GM21423 (cell line): ENCODE results near the gene WFS1.

Source experiments
- ATAC-seq: cut with Tn5 transposase; IDR thresholded peaks from one replicate; pipeline ENCODE4 v1.9.1; 2021; ENCODE audit warnings: mild to moderate bottlenecking, moderate library complexity; ENCODE audit not compliant: unreplicated experiment

WFS1 gene

GRCh38 chr4:6336166-6336565, 66.5 kb downstream of the WFS1 start:
- no peak for ATAC-seq

- no peak for ATAC-seq
Measured at GRCh38 chr4:6337331-6337935, 67.8 kb downstream of the WFS1 start.

DNA sequence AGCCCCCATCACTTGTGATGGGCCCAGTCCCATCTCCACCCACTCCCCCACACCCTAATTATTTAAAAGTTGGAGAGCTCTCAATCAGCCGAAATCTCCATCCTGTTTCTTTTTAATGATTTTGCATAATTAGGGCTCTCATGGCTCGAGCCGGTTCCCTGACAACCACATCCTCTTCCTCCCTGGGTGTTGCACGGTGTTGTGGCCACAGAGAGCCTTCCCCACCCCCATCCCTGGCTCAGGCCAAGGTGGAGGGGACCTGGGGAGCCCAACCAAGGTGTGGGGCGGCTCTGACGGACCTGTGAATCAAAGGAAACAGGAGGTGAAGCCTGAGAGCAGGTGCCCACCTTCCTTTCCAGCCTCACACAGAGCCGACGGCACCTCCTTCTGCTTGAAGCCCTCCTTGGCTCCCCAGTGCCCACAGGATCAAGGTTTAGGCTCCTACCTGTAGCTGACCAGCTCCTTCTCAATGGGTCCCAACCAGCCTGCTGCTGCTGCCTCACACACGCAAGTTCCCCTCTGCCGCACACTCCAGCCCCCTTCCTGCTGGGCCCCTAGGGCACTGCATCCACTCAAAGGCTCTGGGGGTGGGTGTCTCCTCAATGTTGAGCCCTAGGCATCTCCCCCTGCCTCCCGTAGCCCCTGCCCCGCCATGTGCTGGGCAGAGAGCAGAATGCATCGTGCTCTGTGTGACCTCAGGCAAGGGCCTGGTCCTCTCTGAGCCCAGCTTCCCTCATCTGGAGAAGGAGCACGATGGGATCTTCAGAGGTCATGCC, 68.7 kb downstream of the WFS1 start:
- ATAC-seq: no peak

- no peak for ATAC-seq
Measured at GRCh38 chr4:6338951-6339817, 69.5 kb downstream of the WFS1 start.

DNA sequence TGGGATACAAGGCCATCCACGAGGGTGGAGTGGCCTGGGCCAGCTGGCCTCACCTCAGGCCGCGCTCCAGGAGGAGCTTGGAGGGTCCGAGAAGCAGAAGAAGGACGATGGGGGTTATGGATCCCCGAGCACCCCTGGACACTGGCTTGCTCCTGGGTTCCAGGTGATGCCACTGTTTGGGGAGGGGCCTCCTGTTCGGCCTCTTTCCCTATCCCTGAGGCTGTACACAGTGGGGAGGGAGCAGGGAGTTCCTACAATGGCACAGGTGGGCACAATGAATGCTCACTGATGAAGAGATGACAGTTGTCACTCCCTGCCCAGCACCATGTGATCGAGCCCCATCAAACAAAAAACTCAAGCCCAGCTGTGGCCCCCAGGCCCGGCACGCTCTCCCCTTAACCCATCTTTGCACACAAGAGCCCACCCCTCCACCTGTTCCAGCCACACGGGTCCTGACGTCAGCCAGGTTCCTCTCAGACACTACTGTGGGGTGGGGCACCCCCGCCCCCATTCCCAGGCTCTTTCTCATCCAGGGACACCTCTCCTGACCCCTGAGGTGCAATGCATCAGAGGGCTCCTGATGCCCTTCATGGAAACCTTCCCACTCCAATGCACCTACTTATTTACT, 70.3 kb downstream of the WFS1 start:
- ATAC-seq: no peak

DNA sequence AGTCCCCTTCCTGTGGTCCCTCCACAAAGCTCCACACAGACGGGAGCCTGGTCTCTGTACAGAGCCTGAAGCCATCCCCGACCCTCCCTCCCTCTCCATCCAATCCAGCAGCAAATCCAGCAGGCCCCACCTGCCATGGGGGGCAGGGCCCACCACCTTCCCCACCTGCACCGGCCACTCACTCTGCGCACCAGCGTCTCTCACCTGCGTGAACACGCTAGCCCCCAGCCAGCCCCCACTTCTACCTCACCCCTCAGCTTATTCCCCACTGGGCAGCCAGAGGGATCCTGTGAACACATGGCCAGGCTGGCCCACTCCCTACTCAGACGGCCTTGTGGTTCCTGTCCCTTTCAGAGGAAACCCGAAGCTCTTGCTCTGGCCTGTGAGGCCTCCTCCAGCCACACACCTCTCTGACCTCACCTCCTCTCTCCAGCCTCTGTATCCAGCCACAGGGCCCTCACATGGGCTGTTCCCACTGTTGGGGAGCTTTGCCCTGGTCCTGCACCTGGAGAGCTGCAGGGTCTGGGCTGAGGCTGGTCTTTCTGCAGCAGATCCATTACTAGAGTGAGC, 70.9 kb downstream of the WFS1 start:
- ATAC-seq: no peak

- no peak for ATAC-seq
Measured at GRCh38 chr4:6341696-6342095, 72.0 kb downstream of the WFS1 start.

DNA sequence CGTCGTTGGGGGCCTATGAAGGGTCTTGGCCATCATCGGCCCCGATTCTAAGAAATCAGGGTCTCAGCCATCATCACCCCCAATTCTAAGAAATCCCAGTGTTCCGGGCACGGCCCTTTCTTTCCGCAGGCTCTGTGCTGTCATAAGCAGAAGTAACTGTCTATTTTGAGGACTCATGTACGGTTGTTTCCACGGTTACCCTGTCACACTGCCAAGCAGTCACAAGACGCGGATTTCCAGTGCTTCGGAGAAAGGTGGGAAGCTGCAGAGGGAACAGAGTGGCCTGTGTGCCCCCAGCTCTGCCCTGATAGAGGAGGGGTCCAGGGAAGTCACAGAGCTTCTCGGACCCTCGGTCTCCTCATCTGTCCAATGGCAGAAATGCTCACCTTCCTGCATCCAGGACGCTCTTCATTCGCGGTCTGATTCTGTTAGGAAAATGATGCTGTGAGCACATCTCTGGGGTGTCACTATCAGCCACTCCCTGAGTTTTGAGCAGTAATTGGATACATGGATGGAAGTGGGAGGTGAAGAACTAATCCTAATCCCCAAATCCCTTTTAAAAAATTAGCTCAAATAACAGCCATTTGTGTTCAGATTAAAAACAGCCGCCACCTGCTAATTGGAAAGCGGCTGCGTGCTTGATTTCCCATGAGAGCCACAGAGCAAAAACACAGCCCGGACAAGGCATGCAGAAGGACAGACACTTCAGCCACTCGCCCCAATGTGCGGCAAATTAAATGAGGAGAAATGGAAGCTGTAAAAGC, 73.1 kb downstream of the WFS1 start:
- ATAC-seq: no peak

DNA sequence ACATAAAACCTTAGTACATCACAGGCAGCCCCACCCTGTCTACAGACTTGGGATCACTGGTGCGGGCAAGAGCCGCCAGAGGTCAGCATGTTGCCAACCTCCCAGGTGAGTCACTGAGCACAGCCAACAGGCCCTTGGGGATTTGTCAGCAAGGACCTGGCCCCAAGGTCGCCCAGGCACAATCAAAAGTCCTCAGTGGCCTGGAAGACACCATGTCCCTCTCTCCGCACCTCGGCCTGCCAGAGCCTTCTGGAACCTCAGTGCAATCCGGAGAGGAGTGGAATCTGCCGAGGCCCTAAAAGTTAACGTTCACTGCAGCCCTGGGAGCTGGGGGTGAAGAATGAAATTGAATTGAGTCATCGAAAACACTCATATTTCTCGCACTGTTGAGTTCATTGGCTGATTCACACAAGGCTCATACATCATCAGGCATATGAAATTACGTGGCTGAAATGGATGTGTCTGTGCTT, 74.3 kb downstream of the WFS1 start:
- no peak for ATAC-seq

- no peak for ATAC-seq
Measured at GRCh38 chr4:6345096-6345830, 75.6 kb downstream of the WFS1 start.

- no peak for ATAC-seq
Measured at GRCh38 chr4:6345866-6346265, 76.2 kb downstream of the WFS1 start.

DNA sequence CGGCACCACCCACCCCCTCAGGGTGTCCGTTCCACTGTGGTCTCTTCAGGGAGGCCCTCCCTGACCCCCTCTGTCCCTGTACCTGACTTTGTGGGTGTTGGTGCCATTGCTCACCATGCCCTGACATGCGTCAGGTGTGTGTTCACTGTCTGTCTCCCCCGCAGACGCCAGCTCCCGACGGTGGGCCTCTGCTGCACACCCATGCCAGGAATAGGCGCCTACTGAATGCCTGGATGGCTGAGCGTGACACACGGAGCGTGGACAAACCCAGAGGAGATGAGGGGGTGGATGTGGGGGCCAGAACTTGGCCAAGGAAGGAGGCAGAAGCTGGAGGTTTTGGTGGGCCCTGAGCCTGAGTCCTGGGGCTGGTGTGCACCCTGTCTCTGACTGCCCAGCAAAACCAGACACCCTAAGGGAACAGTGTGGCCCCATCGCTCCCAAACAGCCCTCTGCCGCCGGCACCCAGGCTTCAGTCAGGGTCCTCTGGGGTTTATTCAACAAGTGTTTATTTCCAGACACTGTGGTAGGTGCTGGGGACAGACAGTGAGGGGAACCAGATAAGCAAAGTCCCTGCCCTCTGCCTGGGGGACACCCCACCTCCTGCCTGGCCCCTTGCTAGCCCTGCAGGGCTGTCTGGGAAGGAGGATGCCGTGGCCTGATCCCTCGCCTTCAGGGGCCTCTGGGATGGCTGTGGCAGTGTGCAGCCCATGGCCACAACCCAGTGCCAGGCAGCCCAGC, 76.9 kb downstream of the WFS1 start:
- ATAC-seq: no peak

GRCh38 chr4:6347511-6348045, 77.9 kb downstream of the WFS1 start:
- no peak for ATAC-seq

DNA sequence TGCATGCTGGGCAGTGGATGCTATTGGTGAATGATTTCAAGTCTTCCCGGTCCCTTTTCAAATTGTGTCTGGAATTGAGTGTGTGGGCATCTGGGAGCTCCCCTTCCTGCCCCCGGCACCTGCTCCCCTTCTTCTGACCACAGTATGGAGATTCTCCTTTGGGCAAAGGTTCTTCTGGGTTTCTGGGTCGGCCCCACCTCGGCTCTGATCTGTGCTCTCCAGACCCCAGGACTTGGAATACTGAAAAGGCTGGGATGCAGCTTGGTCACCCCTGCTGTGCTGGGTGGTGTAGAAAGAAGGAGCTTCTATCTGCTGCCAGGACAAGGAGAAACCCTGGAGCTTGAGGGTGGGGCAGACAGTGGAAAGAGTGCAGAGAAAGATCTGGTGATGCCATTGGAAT, 78.8 kb downstream of the WFS1 start:
- ATAC-seq: no peak

GRCh38 chr4:6349896-6350603, 80.4 kb downstream of the WFS1 start:
- no peak for ATAC-seq

DNA sequence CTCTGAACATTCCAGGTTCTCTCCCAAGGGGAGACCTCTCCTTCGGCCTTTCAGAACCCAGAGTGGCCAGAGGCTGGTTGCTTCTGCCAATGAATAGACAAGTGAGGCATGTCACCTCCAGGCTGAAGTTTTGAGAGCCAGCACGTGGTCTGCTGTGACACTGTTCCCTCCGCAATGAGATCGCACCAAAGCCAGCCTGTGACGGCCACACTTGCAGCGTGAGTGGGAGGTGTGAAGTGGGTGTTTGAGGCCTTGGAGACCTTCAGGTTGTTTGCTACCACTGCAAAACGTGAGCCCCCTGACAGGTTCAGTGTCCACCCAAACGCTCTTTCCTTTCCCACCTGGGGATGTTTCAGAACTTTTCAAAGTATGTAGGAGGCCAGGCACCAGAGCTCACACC, 81.0 kb downstream of the WFS1 start:
- no peak for ATAC-seq

DNA sequence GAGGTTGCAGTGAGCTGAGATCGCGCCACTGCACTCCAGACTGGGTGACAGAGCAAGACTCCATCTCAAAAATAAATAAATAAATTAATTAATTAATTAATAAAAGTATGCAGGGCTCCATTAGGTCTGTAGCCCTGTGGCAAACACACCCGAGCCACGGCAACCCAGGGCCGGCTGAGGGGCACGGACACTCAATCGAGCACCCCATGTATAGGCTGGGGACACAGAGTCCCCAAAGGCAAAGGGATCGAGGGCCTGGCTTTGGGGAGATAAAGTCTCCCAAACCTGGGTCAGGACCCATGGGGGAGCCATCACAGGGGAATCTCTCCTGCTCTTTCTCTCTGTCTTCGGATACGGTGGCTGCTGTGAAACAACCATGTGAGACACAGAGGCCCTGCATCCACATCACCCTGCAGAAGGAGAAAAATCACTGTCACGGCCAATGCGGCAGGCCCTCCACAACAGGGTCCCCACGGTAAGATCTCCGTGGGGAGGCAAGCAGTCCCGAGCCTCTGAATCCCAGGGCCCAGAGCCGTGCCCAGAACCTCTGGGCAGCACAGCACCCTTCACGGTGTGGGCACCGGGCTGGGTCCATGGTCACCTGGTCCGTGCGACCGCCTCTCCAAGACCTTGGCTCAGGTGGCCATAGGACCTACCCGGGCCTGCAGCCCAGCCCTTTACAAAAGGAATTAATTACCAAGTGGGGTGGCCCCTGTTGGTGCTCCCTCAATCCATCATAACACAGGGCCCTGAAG, 81.8 kb downstream of the WFS1 start:
- no peak for ATAC-seq
